GM18909 (cell line): ENCODE data around the gene BBOX1.
"Not testable (repeated sequence)": the region's sequence is repeated elsewhere in the genome, so short reads cannot be mapped to it uniquely, and the experiment has no call there.

ENCODE experiments used
- ATAC-seq: cut with Tn5 transposase; IDR thresholded peaks from one replicate; pipeline ENCODE4 v1.9.1; 2021; ENCODE audit warnings: mild to moderate bottlenecking; ENCODE audit not compliant: unreplicated experiment, poor library complexity

BBOX1 gene

DNA sequence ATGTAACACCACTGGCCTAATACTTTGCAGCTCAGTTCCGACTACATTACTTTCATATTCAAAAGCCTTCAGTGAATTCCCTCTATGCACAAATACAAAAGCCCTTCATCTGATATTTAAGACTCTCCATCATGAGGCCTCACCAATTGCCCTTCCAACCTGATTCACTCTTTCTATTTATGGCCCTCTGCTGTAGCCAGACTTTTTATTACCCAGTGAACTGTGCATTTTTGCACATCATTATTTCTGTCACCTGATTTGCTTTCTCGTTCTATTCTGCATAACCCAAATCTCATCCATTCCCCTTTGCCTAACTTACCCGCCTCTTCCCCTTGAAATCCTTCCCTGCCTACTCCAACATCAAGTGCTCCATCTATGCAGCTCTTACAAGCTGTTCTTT, 78.3 kb downstream of the BBOX1 start:
- no peak for ATAC-seq

DNA sequence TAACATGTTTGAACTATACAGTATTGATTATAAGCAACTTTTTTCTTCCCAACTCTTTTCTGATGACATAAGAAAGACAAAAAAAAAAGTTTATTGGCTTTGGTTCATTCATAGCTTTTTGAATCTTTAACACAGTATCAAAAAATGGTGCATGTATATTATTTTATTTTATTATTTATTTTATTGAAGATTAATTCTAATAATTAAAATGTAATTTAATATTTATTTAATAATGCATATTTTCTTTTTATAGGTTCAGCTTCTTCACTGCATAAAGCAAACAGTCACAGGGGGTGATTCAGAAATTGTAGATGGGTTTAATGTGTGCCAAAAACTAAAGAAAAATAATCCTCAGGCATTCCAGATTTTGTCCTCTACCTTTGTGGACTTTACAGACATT, 78.8 kb downstream of the BBOX1 start:
- ATAC-seq: no peak

DNA sequence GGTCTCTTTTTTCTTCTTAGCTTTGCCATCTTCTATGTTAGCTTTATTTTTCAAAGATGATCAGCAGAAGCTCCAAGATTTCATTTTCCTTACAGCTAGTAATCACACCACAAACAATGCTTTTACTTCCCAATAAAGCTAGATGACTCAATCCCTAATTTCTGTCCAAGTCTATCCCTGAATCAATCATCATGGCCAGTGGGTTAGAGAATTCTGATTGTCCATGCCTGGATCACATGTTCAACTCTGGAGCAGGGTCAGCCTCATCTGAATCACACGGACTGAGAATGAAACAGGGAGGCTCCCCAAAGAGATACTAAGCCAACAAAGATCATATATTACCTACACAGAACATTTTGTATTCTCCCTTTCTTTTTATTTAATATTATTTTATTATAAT, 79.6 kb downstream of the BBOX1 start:
- no peak for ATAC-seq

DNA sequence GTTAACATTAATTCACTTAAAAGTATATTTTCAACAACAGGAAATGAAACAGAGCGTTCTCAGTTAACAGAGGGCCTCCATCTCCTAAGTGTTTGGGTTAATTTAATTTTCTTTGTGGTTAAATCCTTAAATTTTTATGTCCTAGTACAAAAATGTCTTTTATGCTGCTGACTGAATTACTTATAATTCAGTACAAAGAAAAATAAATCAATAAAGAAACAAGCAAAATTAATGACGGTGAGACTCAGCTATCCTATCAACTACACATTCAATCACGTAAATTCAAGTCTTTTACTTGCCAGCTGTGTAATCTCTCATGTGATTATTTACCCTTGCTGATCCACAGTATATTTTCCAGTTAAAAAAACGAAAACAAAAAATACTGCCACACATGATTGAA, 81.4 kb downstream of the BBOX1 start:
- ATAC-seq: no peak

DNA sequence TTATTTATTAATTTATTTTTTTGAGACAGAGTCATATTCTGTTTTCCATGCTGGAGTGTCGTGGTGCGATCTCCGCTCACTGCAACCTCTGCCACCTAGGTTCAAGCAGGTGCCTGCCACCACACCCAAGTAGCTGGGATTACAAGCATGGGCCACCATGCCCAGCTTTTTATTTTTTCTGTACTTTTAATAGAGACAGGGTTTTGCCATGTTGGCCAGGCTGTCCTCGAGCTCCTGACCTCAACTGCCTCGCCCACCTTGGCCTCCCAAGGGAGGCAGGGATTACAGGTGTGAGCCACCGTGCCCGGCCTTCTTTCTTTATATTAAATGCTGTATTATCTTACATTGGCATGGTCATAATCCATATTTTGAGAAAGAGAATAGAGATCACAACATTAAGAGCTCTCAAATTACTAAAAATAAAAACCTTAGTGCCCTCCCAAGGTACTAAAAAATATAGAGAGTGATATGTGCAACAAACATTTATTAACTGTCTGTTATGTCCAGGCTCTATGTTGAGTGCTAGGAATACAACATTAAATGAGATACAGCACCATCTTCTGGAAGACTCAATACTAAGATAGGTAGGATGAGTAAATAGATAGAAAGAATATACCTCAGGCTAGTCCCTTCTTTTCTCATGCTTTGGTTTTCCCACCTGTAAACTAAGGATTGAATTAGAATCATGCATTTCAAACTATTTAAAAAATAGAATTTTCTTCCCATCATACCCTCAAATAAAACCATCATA, 84.1 kb downstream of the BBOX1 start:
- ATAC-seq: no peak

DNA sequence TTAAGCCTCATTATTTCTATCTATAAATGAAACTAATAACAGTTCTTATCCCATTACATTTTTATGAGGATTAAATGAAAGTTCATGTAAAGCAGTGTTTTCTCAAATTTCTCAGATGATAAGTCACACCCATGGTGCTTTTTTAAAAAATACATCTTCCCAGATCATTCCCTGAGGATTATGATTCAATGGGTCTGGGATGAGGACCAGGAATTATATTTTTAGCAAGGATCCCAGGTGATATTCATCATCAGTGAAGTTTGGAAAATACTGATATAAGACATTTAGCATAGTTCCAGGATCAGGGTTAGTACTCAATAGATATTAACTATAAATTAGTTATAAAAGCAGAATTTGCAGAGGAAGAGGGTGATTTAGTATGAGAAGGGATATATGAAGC, 89.1 kb downstream of the BBOX1 start:
- ATAC-seq: no peak

DNA sequence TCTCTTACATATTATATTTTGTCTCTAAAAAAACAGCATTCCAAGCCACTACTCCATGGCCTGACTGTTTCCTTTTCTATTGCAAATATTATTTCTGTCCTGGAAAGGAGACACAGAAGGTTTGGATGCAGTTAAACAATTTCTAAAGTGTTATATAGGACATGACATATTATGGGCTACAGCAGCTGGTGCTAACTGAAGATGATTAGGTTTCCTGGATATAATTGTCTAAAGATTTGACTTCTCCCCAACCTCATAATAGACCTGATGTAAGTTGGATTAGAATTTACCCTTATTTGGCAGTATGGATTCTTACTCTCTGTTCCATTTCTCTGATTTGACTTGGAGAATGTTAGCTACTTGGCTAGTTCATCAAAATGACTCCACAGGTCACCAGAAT, 90.2 kb downstream of the BBOX1 start:
- ATAC-seq: no peak

DNA sequence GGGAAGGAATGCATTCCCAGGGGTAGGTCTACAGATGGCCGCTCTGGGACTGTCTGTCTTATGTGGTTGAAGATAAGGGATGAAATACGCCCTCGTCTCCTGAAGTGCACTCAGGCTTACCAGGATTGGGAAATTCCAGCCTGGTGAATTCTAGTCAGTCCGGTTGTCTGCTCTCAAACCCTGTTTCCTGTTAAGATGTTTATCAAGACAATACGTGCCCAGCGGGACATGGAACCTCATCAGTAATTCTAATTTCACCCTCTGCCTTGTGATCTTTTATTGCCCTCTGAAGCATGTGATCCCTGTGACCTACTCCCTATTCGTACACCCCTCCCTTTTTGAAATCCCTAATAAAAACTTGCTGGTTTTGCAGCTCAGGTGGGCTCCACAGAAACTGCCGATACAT, 95.3 kb downstream of the BBOX1 start:
- ATAC-seq: not testable (repeated sequence)

DNA sequence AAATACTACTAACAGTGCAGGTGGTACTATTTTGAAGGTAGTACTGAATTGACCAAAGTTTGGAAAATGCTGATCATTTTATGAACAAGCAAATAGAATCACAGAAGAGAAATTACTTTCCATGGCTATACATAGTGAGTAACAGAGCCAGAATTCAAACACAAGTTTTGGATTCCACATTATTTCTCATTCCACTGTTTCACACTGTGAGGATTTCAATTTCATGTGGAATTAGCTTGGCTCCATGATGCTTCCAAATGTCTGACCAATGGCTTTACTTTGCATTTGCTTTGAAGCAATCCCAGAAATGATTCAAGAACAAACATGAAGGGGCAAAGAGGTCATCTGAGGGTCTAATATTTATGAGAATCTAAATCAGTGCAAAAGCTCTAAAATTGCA, 98.1 kb downstream of the BBOX1 start:
- no peak for ATAC-seq

DNA sequence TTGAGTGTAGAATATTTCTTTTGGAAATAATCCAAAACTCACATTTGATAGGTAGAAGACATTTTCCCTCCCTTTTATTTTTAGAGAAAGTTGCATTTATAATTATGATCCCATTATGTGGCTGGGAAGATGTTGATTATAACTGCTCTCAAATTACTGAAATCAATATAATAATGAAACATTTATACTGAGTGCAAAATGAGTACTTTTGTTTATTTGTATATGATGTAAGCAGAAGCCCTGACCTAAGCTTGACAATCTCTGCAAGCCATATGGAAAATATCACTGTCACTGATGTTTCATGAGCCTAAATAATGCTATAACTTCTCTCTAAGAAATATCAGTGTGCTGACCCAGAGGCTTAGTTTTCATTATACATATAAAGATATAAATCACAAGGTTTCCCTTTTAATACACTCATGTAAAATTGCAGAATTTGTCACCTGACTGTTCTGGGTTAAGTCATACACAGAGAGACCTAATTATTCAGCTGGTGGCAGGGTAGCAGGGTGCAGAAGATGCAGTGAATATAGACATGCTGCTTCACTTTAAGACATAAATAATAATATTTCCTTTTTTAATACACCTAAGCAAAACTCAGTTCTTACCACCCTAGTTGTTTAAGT, 99.2 kb downstream of the BBOX1 start:
- no peak for ATAC-seq

DNA sequence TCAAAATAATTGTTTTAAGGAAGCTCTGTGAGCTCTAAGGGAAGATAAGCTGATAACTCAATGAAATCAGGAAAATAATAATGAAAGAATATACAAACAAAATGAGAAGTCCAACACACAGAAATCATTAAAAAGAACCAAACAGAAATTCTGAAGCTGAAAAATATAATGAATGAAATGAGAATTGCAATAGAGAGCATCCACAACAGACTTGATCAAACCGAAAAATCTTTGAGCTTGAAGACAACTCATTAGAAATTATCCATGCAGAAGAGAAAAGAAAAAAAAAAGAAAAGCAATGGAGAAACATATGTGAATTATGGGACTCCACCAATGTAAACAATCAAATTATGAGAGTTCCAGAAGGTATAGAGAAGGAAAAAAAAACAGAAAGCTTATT, 101.0 kb downstream of the BBOX1 start:
- no peak for ATAC-seq

DNA sequence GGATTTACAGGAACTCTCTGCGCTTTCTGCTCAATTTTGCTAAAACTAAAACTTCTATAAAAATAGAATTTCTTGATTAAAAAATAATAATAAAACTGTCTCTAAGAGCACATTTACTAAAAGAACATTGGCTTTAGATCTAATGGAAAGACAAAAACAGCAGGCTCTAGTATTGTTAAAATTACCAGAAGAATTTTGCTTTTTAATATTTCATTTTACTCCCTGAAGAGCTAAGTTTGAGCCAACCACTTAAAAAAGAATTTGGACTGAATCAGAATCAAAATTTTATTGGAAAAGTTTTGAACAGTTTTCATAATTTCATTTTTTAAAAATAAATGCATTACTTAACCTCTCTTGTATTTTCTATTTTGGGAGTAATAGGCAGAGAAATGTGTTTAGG, 107.3 kb downstream of the BBOX1 start:
- no peak for ATAC-seq

DNA sequence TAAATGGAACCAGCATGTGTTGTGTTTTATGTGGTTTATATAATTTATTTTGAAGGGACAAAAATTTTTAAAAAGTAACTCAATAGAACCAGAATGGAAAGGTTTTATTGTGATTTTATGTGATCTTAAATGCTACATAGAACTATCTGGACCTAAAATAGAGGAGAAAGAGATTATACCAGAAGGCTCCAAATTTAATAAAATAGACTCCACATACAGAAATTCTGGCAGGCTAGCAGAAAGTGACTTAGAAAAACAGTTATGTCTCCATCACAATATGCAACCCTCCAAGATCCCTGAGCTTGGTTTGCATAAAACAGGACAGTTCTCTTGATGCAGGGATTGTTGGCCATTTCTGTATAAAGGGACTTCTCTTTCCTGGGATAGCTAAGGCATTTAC, 107.9 kb downstream of the BBOX1 start:
- ATAC-seq: no peak

DNA sequence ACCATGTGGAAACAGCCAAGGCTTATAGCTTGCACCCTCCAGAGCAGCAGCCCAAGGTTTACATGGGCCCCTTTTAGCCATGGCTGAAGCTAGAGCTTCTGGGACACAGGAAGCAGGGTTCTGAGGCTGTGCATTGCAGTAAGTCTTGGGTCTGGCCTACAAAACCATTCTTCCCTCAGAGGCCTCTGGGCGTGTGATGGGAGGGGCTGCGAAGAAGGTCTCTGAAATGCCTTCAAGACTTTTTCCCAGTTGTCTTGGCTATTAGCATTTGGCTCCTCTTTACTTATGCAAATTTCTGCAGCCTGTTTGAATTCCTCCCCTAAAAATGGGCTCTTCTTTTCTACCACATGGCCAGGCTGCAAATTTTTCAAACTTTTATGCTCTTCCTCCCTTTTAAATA, 109.5 kb downstream of the BBOX1 start:
- no peak for ATAC-seq

DNA sequence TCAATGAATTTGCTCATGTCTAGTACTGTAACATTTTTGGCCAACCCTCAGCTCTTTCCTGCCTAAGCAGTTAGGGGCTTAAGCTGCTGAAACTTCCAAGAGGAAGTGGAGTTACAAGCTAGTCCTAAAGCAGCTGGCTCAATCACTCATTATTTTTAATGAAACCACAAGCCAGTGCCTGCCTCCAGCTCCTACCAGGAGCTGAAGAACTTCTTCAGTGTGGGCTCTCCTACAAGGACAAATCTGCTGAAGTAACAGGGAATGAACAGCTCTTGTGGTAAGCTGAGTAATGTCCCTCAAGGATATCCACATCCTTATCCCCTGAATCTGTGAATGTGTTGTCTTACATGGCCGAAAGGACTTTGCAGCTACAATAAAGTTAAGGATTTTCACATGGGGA, 112.5 kb downstream of the BBOX1 start:
- ATAC-seq: no peak

DNA sequence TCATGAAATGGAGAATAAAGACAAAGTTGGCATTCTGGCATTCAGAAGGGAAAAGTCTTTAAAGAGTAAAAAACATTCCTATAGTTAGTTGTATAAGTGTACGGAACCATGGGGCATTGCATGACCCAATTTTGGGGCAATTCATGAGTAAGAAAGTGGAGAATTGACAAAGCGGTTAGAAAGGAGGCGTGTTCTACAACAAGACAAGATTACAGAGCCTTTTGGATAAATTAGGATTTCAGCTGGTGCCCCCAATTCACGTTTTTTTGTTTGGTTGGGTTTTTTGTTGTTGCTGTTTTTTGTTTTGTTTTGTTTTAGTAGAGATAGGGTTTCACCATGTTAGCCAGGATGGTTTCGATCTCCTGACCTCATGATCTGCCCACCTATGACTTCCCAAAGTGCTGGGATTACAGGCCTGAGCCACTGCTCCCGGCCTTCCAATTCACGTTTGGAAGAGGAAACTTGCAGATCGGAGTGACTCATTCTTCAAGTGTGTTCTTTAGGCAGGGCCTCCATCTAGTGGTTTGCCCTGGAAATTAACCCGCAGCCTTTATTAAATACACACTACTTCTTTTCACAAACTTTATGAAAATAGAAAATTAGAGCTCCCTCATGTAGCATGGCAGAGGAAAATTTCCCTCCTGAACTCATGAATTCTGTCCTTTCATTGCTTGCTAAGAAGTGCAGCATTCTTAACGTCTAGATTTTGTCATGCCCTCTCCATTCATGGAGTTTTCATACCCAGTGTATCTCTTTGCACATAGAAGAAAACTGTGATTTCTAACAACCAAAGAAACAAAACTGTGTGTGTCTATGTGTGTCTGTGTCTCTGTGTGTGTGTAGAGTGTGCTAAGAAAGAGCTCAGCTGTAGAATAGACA, 118.1 kb downstream of the BBOX1 start:
- ATAC-seq: peak; percentile 72

DNA sequence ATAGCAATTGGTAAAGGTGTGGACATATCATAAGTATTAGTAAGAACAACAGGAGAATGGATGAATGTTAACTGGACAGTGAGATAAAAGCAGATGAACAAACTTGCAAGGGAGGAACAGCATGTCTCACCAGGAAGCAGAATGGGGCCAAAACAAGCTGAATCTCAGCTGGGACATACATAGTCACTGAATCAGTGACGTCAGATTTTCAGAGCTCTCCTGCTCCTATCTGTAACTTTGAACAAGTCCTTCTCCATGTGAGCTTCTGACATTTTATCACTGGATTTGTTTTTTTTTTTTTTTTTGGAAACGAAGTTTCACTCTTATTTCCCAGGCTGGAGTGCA, 118.7 kb downstream of the BBOX1 start:
- ATAC-seq: no peak

DNA sequence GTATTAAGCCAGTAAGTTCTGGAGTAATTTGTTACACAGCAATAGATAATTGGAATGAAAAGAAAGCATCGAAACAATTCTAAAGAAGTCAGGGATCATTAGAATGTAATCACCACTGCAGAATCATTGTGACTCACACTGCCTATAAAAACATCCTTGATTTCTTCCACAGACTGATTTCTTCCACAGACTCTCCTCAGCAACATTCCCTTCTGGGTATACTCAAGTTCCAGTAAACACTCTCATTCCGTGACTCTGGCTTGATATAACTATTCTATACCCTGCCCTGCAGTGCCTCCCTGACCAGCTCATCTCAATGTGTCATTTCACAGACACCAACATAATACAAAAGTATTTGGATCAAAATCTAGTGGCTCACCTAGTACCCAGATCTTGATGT, 120.5 kb downstream of the BBOX1 start:
- ATAC-seq: no peak

DNA sequence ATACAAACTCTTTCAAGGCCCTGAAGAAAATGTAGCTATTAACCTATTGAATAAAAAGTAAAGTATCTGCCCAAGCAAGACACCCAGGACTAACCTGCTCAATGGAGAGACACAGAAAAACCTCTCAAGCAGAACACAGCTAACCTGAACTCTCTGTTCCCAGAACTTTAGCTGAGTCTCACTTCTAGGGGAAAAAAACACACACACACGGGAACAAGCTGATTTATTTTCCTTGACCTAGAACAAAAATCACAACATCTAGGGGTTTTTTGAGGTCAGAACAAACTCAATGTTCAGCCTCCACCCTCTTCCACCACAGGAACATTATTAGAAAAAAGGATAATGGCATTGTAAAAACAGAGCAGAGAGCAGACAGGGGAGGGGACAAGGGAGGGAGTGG, 121.6 kb downstream of the BBOX1 start:
- no peak for ATAC-seq

DNA sequence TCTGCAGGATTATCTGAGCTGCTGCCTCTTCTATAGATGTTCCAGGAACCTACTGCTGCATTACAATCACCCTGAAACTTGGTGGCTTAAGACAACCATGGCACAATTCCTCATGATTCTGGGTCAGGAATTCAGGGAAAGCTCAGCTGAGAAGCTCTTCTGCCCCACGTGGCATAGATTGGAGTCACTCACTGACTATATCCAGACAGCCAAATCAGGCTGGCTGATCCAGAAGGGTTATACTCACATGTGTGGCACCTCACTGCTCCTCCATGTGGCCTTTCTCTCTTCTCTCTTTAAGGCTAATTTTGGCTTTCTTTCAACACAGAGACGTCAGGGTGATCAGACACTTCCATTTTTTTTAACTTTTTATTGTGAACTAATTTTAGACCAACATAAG, 125.5 kb downstream of the BBOX1 start:
- ATAC-seq: no peak

DNA sequence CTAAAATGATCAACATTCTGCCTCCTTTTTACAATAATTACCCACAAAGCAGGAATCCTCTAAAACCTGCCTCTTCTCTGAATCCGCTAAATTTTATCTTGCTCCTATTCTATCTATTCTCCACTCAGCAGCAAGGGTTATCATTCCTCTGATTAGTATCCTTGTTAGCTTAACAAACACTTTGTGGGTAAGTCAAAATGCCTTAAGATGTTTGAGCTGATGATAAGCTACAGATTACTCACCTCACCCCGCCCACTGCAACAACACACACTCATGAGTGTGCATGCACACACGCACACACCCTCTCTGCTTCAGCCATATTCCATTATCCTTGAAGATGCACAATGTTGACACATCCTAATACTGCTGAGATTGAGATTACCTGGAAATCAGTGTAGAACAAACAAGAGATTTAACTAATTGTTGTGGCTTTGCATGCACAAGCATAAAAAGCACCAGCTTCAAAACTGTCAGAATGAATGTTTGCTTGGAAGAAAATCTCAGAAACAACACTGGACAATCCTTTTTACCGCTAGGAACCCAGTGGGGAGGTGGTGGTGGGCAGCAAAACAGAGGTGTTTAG, 130.9 kb downstream of the BBOX1 start:
- ATAC-seq: no peak
